H1 (cell line): ENCODE measurements around the gene DHRS3.

Experiments used
- CTCF ChIP-seq, 3 experiments: IDR thresholded peaks; 1 replicate in 2 of 3; 2 replicates in 1 of 3; pipeline versions ENCODE4 v1.5.1 to v1.6.1; 2011; ENCODE audit warnings: low read length in 3 of 3, mild to moderate bottlenecking in 3 of 3, inconsistent platforms in 2 of 3, low read depth in 1 of 3, moderate library complexity in 1 of 3; ENCODE audit not compliant: insufficient read depth in 1 of 3; ENCODE audit errors: control extremely low read depth in 1 of 3
- EP300 ChIP-seq, 2 experiments: IDR thresholded peaks; 1 replicate in 1 of 2; 2 replicates in 1 of 2; pipeline ENCODE4 v1.6.1; 2011 to 2012; ENCODE audit warnings: low read depth in 2 of 2, low read length in 2 of 2, mild to moderate bottlenecking in 2 of 2, borderline replicate concordance in 1 of 2, inconsistent platforms in 1 of 2, moderate library complexity in 1 of 2
- HDAC2 ChIP-seq, 2 experiments: fragments of 300-600 bp in 1 of 2; sonication (generic) in 1 of 2; IDR thresholded peaks; 2 replicates each; pipeline ENCODE4 v1.6.1; 2011 to 2012; ENCODE audit warnings: low read depth in 2 of 2, low read length in 2 of 2, mild to moderate bottlenecking in 2 of 2, moderate library complexity in 2 of 2, borderline replicate concordance in 1 of 2, inconsistent platforms in 1 of 2
- POLR2A ChIP-seq, 2 experiments: IDR thresholded peaks; 1 replicate in 1 of 2; 2 replicates in 1 of 2; pipeline ENCODE4 v1.6.1; 2011; ENCODE audit warnings: low read depth in 2 of 2, low read length in 2 of 2, mild to moderate bottlenecking in 2 of 2; ENCODE audit errors: control extremely low read depth in 1 of 2
- POLR2AphosphoS5 ChIP-seq: IDR thresholded peaks from 2 replicates; pipeline ENCODE4 v1.6.1; 2011; ENCODE audit warnings: low read depth, low read length
- SP1 ChIP-seq: IDR thresholded peaks from 2 replicates; pipeline ENCODE4 v1.6.1; 2011; ENCODE audit warnings: low read depth, low read length
- YY1 ChIP-seq: IDR thresholded peaks from 2 replicates; pipeline ENCODE4 v1.6.1; 2011; ENCODE audit warnings: low read depth, mild to moderate bottlenecking, low read length

- TF ChIP-seq SP1 (no peak), YY1 (no peak), CTCF (IDR thresholded peaks at IDR 0.05; ENCODE audit: control extremely low read depth in 1 of 3, insufficient read depth in 1 of 3, low read depth in 1 of 3, low read length in 3 of 3) (no peak), EP300 (IDR thresholded peaks at IDR 0.05; ENCODE audit: borderline replicate concordance in 1 of 2, low read depth in 2 of 2, low read length in 2 of 2) (peak in 1 of 2 experiments; percentile 57; a peak in 1 of 3 replicates), POLR2A (IDR thresholded peaks at IDR 0.05; ENCODE audit: control extremely low read depth in 1 of 2, low read depth in 2 of 2, low read length in 2 of 2) (no peak), HDAC2 (IDR thresholded peaks at IDR 0.05; ENCODE audit: borderline replicate concordance in 1 of 2, low read depth in 2 of 2, low read length in 2 of 2) (no peak), POLR2AphosphoS5 (no peak)
Observed at GRCh38 chr1:12544992-12545391, 73.0 kb downstream of the DHRS3 start.
